Stimulated activated CD4-positive, alpha-beta T cell treated with anti-CD3 and anti-CD28 coated beads, Interleukin-4, amount 100 ng/mL, for 1 hour (primary cell): ENCODE data around the gene FOXP2.
"Not testable (repeated sequence)": the region's sequence is repeated elsewhere in the genome, so short reads cannot be mapped to it uniquely, and the experiment has no call there.

Source experiments
- DNase-seq: peaks from one replicate; pipeline ENCODE4 v3.0.0-alpha.2; 2020

The FOXP2 gene

DNA sequence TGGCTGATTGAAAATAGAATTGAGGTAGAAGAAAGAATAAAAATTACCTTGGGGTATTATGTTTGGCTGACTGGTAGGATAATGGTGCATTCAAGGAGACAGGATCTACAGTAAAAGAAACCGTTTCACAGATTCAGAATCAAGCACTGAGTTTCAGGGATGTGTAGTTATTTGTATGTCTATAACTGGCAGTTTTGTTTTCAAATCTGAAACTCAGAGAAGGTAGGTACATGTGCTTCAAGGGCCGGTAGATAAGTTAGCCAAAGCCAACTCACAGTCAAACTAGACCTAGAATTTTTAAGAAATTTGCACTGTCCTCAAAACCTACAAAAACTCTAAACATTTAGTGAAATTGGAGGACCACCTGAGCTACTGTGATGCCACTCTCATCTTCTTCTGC lies 191.5 kb downstream of the FOXP2 start:
- no peak for DNase-seq

DNA sequence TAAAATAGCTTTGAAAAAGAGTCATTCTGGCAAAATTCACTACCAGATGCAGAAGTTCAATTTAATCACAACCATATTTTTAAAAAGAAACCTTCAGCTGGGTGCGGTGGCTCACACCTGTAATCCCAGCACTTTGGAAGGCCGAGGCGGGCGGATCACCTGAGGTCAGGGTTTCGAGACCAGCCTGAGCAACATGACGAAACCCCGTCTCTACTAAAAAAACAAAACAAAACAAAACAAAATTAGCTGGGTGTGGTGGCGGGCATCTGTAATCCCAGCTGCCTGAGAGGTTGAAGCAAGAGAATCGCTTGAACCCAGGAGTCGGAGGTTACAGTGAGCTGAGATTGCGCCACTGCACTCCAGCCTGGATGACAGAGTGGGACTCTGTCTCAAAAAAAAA lies 194.2 kb downstream of the FOXP2 start:
- DNase-seq: not testable (repeated sequence)

DNA sequence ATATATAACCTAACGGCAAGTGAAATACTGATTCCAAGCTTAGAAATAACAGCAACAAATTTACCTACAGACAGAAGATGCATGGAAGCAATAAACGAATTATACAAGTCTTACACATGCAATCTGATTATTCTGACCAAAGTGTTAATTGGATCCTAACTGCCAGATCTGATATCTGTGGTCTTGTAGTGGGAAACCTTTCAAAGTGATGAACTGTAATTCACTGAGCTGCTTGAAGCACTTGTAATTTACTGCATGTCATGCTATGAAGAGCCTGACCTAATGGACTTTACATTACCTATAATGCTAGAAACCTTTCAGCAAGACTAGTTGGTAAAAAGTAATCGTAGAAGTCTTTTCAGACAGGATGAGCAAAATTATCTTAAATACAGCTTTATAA lies 205.6 kb downstream of the FOXP2 start:
- DNase-seq: no peak

DNA sequence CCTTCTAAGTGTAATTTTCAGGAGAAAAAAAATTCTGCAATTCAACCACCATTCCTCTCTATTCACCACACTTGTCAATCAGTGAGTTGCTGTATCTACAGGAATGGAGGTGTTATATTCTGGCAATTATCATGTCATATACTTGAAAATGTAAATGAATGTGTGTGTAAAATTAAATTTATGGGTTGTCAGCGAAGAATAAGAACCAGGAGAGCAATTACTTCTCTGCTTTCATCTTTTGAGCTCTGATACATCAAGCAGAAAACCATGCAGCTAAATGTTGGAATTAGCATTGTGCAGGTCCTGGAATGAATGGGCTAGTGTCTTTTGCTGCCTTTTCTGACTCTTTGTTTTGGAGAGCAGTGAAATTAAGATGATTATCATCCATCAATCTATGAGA lies 207.6 kb downstream of the FOXP2 start:
- no peak for DNase-seq

DNA sequence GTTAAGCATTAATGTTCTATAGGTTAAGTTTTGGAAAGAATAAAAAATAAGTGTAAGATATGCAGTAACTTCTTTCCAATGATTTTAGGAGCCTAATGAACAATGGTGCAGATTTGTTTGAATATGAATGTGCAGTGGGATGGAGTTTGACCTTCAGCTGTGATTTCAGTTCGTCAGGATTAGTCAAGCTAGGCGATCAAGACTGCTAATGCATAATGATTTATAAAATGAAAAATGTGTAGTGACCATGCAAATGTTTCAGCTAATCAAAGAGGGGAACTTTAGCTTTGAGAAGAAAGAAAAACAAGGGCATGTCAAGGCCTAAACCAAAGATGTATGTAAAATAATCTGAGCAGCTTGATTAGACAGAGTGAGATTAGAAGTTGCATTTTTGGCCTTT lies 208.5 kb downstream of the FOXP2 start:
- DNase-seq: no peak

DNA sequence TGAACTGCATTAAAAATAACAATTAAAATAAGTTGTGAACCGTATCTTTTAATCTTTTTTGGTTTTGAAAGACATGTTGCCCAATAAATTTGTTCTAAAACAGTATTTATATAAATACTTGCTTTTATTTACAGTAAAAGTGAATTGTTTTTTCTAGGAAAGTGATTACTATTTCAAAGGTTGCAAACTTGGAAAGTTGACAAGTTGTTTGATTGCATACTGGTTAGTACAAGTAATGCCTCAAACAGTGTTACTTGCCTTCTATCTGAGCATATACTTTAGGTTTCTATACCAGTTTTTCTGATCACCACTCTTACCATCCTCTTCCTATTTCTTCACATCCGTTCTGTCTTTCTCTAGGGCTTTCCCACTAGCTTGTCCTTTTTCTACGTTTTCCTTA lies 212.6 kb downstream of the FOXP2 start:
- no peak for DNase-seq

DNA sequence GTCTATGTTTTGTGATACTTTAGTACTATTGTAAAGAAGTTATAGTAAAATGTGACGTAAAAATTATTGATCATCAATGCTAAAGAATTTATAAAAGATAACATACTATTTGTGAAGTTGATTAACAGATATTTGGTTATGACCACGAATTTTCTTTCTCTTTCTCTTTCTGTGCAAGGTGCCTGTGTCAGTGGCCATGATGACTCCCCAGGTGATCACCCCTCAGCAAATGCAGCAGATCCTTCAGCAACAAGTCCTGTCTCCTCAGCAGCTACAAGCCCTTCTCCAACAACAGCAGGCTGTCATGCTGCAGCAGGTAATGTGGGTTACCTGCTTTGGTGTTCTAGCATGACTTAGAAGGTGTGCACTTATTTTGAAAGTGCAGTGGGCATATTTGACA lies 213.7 kb downstream of the FOXP2 start:
- DNase-seq: no peak

DNA sequence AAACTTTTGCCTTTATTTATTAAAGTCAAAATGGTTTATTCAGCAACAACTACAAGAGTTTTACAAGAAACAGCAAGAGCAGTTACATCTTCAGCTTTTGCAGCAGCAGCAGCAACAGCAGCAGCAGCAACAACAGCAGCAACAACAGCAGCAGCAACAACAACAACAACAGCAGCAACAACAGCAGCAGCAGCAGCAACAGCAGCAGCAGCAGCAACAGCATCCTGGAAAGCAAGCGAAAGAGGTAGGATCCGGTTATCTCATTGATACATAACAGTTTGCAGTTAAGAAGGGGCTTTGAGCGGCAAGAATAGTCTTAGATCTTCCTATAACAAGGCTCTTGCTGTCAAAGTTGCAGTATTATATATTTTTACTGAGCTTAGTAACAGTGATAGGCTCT lies 215.1 kb downstream of the FOXP2 start:
- DNase-seq: no peak

DNA sequence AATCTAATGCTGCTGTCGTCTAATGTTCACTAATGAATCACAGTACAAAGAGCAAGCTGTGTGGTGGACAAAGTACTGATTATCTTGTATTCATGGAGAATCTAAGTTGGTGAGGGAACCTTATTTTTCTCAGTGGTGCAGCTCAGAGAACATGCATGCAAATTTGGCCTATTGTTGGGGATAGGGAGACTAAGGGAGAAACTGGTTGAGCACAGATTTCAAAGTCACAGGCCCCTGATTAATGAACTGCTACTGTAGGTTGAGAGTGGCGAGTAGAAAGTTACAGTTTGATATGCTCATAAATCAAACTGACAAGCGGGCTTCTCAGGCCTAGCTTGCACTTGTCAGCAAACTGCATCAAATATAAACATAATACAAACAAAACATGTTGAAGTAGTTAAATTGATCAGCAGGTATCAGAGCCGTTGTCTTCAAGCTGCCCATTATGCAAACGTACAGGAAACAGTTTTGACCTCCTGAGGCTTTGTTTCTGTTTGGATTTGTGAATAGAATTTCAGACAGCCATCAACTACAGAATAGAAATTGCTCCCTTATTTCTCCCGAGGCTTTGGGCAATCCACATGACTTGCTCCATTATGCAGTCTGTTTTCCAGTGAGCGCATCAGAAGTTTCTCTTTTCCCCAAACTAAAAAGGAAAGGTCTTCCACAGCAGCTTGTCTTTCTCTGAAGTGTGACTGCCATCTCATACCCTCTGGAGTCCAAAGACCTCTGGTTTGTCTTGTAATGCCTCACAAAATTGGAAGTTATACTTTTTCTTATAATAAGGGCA lies 215.8 kb downstream of the FOXP2 start:
- no peak for DNase-seq

DNA sequence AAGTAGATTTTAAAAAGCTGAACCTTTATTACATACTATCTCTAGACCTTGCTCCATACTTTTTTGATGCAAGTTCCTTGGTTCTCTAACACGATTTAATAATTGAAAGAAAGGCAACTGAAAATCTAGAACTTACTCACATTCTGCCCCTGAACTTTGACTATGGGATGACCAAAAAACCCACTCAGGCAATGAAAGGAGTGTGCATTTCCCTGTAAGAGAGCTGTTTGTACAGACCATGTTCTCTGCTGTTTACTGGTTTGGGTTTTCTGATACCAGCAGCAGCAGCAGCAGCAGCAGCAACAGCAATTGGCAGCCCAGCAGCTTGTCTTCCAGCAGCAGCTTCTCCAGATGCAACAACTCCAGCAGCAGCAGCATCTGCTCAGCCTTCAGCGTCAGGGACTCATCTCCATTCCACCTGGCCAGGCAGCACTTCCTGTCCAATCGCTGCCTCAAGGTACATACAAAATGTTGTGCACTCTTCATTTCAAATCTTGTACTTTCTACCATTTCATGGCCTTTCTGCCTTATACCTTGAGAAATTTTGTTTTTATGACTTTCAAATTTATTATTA lies 216.7 kb downstream of the FOXP2 start:
- no peak for DNase-seq

DNA sequence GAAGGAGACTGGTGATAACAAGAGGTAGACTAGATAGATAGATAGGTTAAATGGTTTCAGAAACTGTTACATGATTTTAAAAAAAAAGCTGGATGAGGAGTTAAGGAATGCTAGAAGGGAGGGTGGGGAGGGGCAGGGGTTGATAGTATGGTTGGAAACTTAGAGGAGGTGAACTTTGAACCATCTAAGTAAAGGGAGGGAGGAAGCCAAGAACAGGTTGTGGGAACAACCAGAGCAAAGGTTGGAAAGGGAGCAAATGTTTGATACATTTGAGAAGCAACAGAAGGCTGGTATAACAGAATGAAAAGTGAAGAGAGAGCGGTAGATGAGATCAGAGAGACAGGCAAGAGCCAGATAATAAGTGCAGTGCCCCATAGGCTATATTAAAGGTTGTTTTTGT lies 224.8 kb downstream of the FOXP2 start:
- no peak for DNase-seq

DNA sequence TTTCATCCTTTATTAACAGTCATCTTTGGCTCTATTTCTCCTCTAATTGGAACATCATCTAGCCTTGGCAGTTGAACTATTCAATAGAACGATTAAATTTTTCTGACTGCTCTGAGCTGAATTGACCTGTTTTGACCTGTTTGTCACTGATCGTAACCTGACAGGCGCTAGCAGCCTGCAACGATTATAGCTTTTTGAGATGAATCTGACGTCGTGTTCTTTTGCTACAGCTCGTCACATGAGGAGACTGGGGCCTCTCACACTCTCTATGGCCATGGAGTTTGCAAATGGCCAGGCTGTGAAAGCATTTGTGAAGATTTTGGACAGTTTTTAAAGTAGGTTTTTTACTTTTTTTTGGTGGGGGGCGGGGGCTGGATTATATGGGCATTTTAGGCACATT lies 229.8 kb downstream of the FOXP2 start:
- no peak for DNase-seq

DNA sequence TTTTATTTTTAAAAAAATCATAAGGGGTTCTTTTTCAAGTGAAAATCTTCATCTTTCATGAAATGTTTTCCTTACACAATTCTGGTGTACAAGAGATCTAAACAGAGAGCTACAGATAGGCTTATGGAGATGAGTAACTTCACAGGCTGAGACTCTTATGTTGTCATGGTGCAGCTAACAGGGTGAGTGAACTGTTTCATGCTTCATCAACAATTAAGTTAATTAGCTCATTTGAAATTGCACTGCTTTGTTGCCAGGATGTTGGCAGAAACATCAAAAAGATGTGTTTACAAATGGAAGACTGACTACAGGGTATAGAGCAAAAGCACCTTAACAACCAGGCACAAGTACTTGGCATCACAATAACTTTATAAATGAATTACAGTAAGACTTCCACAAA lies 230.8 kb downstream of the FOXP2 start:
- DNase-seq: no peak

DNA sequence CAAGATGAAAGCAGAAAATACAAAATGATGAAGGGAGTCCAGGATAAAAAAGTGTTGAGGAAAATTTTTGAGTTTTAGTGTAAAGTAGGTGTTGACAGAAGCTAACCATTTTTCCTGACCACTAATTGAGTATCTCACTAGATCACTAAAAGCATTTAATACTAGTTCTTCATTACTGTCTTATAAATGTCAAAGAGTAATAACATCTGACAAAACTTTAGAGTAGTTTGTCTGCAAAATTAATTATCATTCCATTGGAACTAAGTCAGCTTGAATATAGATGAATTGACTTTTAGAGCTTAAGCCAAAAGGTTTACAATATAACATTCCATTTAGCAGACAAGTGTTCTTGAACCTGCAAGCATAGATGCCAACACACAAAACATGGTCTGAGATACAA lies 232.9 kb downstream of the FOXP2 start:
- DNase-seq: no peak

DNA sequence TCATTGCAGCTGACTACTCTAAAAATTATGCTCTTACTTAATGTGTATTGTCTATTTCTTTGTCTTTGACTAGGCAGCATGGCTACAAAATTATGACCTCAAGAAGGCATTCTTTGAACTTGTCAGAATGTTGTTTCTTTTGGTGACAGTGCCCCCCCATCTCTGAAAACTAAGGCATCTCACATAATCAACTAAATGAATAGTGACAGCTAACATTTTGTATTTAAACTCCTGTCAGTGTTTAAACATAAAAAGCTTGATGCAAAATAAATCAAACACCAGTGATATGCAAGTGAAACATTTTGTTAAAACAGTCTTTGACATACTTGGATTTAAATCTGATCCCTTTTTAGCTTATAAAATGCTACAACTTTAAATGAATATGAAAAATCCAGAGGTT lies 233.5 kb downstream of the FOXP2 start:
- no peak for DNase-seq

DNA sequence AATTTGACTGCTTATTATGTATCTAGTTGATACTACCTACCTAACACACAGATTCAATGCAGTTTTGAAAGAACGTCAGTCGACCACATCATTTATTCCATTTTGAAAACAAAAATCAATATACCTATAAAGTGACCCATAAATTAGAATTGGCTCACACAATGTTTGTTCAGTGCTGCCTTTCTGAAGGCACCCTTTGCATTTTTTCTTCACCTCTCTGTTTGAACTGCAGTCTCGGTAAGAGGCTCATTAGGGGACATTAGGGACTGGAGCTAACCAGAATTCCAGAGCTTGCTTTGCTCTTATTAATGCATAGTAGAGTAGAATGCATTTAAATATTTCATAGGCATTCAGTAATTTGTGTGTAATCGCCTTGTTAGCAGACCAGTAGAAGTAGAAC lies 234.1 kb downstream of the FOXP2 start:
- DNase-seq: no peak

DNA sequence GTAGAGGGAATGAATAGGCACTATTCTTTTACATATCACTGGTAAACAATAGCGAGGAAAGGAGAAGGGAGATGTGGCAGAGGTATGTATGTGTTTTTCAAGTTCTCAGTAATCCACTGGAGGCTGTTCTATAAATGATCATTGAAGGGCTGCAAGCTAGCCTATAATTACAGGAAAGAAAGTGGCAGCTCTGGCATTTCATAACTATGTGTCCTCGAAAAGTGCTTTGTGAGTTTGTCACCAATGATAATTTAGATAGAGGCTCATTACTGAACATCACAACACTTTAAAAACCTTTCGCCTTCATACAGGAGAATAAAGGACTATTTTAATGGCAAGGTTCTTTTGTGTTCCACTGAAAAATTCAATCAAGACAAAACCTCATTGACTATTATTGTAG lies 235.1 kb downstream of the FOXP2 start:
- DNase-seq: no peak

DNA sequence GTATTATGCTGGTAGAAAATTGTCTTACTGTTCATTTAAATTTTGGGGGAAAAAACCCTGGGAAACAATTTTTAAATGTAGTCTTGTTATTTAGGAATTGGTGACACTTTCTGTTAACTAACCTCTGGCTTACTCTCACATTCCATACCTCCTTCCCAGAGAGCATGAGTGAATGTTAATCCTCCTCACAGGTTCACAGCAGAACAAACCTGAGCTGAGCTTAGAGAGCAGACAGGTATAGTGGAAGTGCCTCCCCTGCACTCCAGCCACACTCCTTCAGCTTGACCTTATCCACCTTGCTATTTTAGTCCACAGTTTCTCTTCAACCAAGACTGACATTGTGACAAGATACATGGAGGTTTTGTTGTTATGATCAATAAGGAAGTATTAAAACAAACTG lies 235.9 kb downstream of the FOXP2 start:
- no peak for DNase-seq

DNA sequence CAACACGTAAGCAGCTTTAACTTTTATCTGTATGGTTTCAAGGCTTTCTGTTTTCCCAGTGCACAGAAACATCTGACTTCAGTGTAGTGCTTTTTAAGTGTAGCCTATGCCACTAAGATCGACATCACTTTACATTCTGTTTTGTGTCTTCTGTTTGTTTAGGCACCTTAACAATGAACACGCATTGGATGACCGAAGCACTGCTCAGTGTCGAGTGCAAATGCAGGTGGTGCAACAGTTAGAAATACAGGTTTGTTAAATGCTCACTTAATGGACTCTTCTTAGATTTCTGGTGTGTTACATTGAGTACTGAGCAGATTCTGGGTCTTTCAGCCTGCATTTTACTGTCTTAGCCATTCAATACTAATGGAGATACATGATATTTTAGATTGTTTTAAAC lies 237.4 kb downstream of the FOXP2 start:
- no peak for DNase-seq

DNA sequence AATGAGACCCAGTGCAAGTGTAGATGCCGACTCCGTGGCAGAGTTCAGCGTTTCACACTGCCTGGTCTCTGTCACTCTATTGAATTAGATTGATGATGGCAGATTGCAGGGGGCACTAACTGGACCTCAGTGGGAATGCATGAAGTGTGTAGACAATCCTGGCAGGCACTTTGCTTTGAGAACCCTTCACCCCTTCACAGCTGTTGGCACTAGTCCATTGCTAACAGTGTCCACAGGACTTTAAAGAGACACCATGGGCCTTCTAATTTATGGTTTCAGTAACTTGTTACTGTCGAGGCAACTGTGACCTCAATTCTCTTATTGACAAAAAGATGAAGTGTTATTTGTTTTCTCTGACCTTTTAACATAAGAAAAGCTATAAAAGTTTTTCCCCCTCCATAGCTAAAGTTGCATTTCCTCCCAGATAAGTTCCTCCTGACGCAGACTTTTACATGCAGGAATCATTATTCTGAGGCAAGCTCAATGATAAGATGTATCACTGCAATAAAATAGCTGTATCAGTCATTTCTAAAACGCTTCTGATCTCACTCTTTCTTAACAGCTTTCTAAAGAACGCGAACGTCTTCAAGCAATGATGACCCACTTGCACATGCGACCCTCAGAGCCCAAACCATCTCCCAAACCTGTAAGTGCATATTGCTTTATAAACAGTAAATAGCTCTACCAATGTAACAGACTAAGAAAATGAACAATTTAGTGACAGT lies 238.9 kb downstream of the FOXP2 start:
- no peak for DNase-seq

DNA sequence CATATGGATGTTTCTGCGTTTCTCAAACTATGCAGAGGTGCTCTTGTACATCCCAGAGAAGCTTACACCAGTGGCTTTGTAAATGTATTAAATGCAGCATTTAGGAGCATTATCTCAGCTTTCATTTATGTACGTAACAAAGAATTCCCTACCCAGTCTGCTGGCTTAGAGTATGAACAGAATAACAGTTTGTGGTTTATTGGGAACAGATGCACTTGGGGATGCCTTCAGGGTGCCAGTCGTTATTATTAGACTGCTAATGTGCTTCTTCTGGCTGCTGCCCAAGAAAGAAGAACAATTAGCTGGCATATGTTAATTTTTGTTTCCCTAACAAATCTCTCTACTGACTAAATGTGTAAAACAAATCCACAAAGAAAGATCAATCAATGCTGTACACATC lies 241.9 kb downstream of the FOXP2 start:
- DNase-seq: no peak

DNA sequence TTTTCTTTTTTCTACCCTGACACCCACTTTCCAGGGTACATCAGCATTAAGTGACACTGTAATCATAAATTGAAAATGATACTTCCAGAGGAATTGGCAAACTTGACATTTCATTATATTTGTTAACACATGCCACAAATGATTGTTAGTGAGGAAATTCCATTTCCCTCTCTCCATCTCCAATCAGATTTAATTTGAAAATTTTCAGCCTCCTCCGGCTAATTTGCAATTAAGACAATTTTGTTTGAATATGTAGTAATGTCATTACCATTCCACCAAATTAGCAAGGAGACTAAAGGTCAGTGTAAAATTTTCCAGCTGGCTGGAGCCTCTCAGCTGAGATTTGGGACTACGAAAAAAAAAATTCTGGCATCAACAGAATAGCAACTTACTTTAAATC lies 242.7 kb downstream of the FOXP2 start:
- DNase-seq: no peak

DNA sequence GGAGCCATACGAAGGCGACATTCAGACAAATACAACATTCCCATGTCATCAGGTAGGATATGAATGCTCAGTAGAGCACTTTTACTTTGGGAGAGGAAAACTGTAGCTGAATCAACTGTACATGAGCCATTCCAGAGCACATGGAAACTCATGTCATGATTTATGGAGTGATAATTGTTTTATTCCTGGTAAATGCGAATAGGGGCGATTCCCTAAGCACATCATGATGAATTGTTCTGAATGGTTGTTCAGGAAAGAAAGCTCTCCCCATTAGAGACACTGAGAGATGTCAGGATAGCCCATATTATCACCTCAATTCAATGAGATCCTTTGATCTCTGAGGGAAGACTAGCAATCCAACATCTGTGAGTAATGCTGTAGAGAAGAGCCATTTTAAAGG lies 243.6 kb downstream of the FOXP2 start:
- no peak for DNase-seq

DNA sequence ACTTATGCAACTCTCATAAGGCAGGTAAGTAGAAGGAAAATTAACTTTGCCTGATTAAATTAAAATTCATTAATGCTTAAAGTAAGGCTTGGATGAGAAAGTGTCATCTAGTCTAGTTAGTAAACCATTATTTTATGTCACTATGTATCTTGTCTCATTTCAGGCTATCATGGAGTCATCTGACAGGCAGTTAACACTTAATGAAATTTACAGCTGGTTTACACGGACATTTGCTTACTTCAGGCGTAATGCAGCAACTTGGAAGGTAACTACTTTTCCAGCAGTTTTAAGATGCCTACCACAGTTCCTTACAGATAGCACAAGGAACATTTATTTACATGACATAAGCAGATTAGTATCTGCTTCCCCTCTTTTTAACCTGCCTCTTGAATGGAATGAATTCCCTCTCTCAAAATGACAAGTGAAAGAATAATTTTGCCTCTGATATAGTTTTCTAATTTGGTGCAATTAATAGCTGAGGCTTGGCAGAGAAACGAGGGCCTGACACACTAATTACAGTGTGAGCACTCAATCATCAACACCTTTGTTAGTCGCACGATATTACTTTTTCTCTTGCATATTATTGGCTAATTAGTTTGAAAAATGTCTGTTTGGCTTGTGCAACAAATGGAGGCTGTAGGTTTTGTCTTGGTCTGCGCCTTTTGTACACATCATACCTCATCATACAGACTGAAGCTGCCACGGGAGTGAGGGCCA lies 245.0 kb downstream of the FOXP2 start:
- no peak for DNase-seq
